Activated B cell treated with CpG ODN at 0.5 μM for 24 hours (primary cell): ENCODE results near the gene TBC1D13. TPM values are rescaled to one million over a fixed set of nuclear protein-coding genes. Genes with fewer than 3 reads are reported as not detected.

Experiments used
- ATAC-seq: fragments of 200-7000 bp; cut with Tn5 transposase; one replicate; pipeline ENCODE4 v1.10.0; 2021; ENCODE audit warnings: low read depth, mild to moderate bottlenecking, moderate library complexity
- CTCF ChIA-PET: fragments of 350-600 bp; sonication (Branson Sonifier 250); formaldehyde crosslinking; loops from one replicate; lab custom pipeline; 2021; ENCODE audit warnings: antibody characterized with exemption; lab: Charles Lee
- POLR2A ChIA-PET: fragments of 350-600 bp; sonication (Branson Sonifier 250); formaldehyde crosslinking; loops from one replicate; lab custom pipeline; 2021; ENCODE audit warnings: antibody characterized with exemption; lab: Charles Lee
- DNase-seq: peaks from one replicate; pipeline ENCODE4 v3.0.0; 2022
- H3K27ac Mint-ChIP-seq: one replicate; pipeline ENCODE4 v1.8.0; 2020; ENCODE audit warnings: mixed read lengths
- H3K27me3 Mint-ChIP-seq: one replicate; pipeline ENCODE4 v1.8.0; 2021; ENCODE audit warnings: mixed read lengths
- H3K36me3 Mint-ChIP-seq: one replicate; pipeline ENCODE4 v1.8.0; 2021; ENCODE audit warnings: low read depth, mixed read lengths
- H3K4me1 Mint-ChIP-seq: one replicate; pipeline ENCODE4 v1.8.0; 2021; ENCODE audit warnings: mixed read lengths
- H3K4me3 Mint-ChIP-seq: one replicate; pipeline ENCODE4 v1.8.0; 2020; ENCODE audit warnings: mild to moderate bottlenecking, mixed read lengths
- H3K9me3 Mint-ChIP-seq: one replicate; pipeline ENCODE4 v1.8.0; 2020; ENCODE audit warnings: mixed read lengths
- CTCF ChIP-seq: fragments of 200-600 bp; IDR thresholded peaks from one replicate; pipeline ENCODE4 v1.8.0; 2022; ENCODE audit warnings: antibody characterized with exemption, mild to moderate bottlenecking
- intact Hi-C: fragments of 100-400 bp; cut with micrococcal nuclease; formaldehyde crosslinking; loops from one replicate; pipeline ENCODE4 v1.15.1; 2024
- total RNA-seq: library from RNA; stranded (reverse); gene quantifications from 2 replicates; pipeline ENCODE4 v1.2.3, GENCODE V29; 2022

TBC1D13 gene
- total RNA-seq, 1 donor from 2014 or later: 26.4 TPM

- H3K9me3 Mint-ChIP-seq: no peaks in the 10 kb centered on the region
- H3K4me3 Mint-ChIP-seq: no peak overlapping the region
- H3K4me1 Mint-ChIP-seq: peaks cover 19% of the 10 kb centered on the region
- ATAC-seq: no peak
- no peaks in the 10 kb centered on the region for H3K27me3 Mint-ChIP-seq
- no peak overlapping the region for H3K27ac Mint-ChIP-seq
- ChIA-PET CTCF (no interaction called here), POLR2A (interaction anchor here (0.7 kb wide), 1 partner anchor 601 kb away, joined by 11 read pairs; no protein-coding TSS in a partner anchor)
- intact Hi-C loops: no loop called here
- no peak for TF ChIP-seq CTCF
- peaks cover 58% of the 10 kb centered on the region for H3K36me3 Mint-ChIP-seq
- DNase-seq: no peak
These were observed 36.4 kb downstream of the TBC1D13 start for GRCh38 chr9:128823362-128823902.

DNA sequence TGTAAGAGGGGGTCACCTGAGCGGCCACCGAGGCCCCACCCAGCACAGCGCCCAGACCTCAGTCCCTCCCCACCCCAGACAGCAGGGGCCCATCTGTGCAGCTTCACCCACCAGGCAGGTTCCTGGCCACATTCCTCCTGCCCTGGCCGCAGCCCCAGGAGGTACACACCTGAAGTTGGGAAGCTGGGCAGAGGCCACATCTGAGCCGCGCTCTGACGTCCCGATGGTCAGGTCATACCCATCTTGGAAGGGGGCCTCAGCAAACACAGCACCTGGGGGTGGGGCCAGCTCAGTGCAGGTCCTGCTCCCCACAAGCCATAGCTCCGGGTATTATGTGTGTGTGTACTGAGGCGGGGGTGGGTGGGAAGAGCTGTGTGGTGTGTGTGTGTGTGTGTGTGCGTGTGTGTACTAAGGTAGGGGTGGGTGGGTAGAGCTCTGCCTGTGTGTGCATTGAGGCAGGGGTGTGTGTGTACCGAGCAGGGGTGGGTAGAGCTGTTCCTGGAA is 36.9 kb downstream of the TBC1D13 start:
- Mint-ChIP-seq H3K36me3 (peaks cover 60% of the 10 kb centered on the region), H3K4me1 (peaks cover 24% of the 10 kb centered on the region), H3K9me3 (no peaks in the 10 kb centered on the region), H3K27ac (no peak overlapping the region), H3K4me3 (no peak overlapping the region), H3K27me3 (no peaks in the 10 kb centered on the region)
- TF ChIP-seq CTCF: no peak
- ChIA-PET POLR2A (interaction anchor here (0.7 kb wide), 1 partner anchor 601 kb away, joined by 11 read pairs; no protein-coding TSS in a partner anchor), CTCF (no interaction called here)
- ATAC-seq: no peak
- no peak for DNase-seq
- intact Hi-C loops: no loop called here

GRCh38 chr9:128824911-128825310 is 37.9 kb downstream of the TBC1D13 start:
- Mint-ChIP-seq H3K4me1 (peaks cover 22% of the 10 kb centered on the region), H3K27ac (no peak overlapping the region), H3K27me3 (no peaks in the 10 kb centered on the region), H3K36me3 (peaks cover 65% of the 10 kb centered on the region), H3K4me3 (no peak overlapping the region), H3K9me3 (no peaks in the 10 kb centered on the region)
- DNase-seq (no peak), ATAC-seq (no peak)
- CTCF ChIA-PET: no interaction called here
- intact Hi-C loops: no loop called here
- POLR2A ChIA-PET: no interaction called here
- TF ChIP-seq CTCF: no peak

GRCh38 chr9:128825923-128826700 is 39.1 kb downstream of the TBC1D13 start:
- H3K27ac Mint-ChIP-seq: no peak overlapping the region
- ATAC-seq: no peak
- CTCF ChIA-PET: no interaction called here

More at GRCh38 chr9:128825923-128826700, 39.1 kb downstream of the TBC1D13 start:
- Mint-ChIP-seq H3K4me3 (no peak overlapping the region), H3K27me3 (no peaks in the 10 kb centered on the region), H3K36me3 (peaks cover 61% of the 10 kb centered on the region), H3K9me3 (no peaks in the 10 kb centered on the region), H3K4me1 (peaks cover 22% of the 10 kb centered on the region)
- DNase-seq: no peak
- intact Hi-C loops: no loop called here
- POLR2A ChIA-PET: interaction anchor here (1.8 kb wide), 1 partner anchor 7 kb away, joined by 5 read pairs; the partner anchor contains the start of gene ENDOG
- TF ChIP-seq CTCF: no peak
